Endodermal cell (in vitro differentiated cells): Measurements from ENCODE around the gene RAC2. TPM values are rescaled to one million over a fixed set of nuclear protein-coding genes. Genes with fewer than 3 reads are reported as not detected.

ENCODE experiments used
- DNase-seq: peaks from one replicate; pipeline ENCODE4 v3.0.0-alpha.2; 2017
- H3K27ac ChIP-seq: 2 replicates; pipeline ENCODE4 v1.5.1; 2013; ENCODE audit warnings: mild to moderate bottlenecking, low read depth, low read length, moderate library complexity
- H3K27me3 ChIP-seq: 2 replicates; pipeline ENCODE4 v1.6.1; 2013; ENCODE audit warnings: mild to moderate bottlenecking, low read length, moderate library complexity; ENCODE audit not compliant: insufficient read depth, control insufficient read depth, poor library complexity, severe bottlenecking
- H3K36me3 ChIP-seq: 2 replicates; pipeline ENCODE4 v1.7.0; 2013; ENCODE audit warnings: mild to moderate bottlenecking, low read length, moderate library complexity; ENCODE audit not compliant: control insufficient read depth, insufficient read depth
- H3K4me1 ChIP-seq: one replicate; pipeline ENCODE4 v1.7.0; 2013; ENCODE audit warnings: low read length; ENCODE audit not compliant: control insufficient read depth, insufficient read depth
- H3K4me3 ChIP-seq: 2 replicates; pipeline ENCODE4 v1.5.1; 2013; ENCODE audit warnings: mild to moderate bottlenecking, low read length, moderate library complexity
- H3K9ac ChIP-seq: 2 replicates; pipeline ENCODE4 v1.6.1; 2013; ENCODE audit warnings: mild to moderate bottlenecking, low read length, moderate library complexity; ENCODE audit not compliant: poor library complexity, severe bottlenecking; ENCODE audit errors: extremely low read depth
- H3K9me3 ChIP-seq: 2 replicates; pipeline ENCODE4 v1.6.1; 2013; ENCODE audit warnings: mild to moderate bottlenecking, low read length, moderate library complexity; ENCODE audit not compliant: control insufficient read depth
- H3K27ac Mint-ChIP-seq: 2 replicates; pipeline ENCODE4 v1.8.0; 2020; ENCODE audit warnings: mixed read lengths
- H3K27me3 Mint-ChIP-seq: 2 replicates; pipeline ENCODE4 v1.8.0; 2021; ENCODE audit warnings: mild to moderate bottlenecking, mixed read lengths; ENCODE audit not compliant: insufficient read depth
- H3K36me3 Mint-ChIP-seq: 2 replicates; pipeline ENCODE4 v1.8.0; 2020; ENCODE audit warnings: low read depth, mixed read lengths
- H3K4me1 Mint-ChIP-seq: 2 replicates; pipeline ENCODE4 v1.8.0; 2020; ENCODE audit warnings: mixed read lengths
- H3K4me3 Mint-ChIP-seq: 2 replicates; pipeline ENCODE4 v1.8.0; 2020; ENCODE audit warnings: mild to moderate bottlenecking, moderate library complexity, mixed read lengths
- H3K9me3 Mint-ChIP-seq: 2 replicates; pipeline ENCODE4 v1.8.0; 2020; ENCODE audit warnings: mild to moderate bottlenecking, mixed read lengths
- CTCF ChIP-seq: fragments of 200-600 bp; sonication (generic); conservative IDR thresholded peaks from 2 replicates; pipeline ENCODE4 v1.5.0; 2021; ENCODE audit warnings: antibody characterized with exemption, mild to moderate bottlenecking
- WGBS, 2 experiments: methylation state at CpG; one replicate each; pipeline versions ENCODE4 v1.1.5 to v1.1.7; 2013; ENCODE audit warnings: missing lambda C conversion rate in 2 of 2, mixed read lengths in 1 of 2; ENCODE audit not compliant: insufficient coverage in 1 of 2, insufficient read length in 1 of 2; 5-methylcytosine and 5-hydroxymethylcytosine counted together
- total RNA-seq, 2 donors: library from RNA; stranded (reverse); fragmentation: NEBNext Ultra II Directional in 1 of 2; extraction: Animal tissue kit (Norgen Biotek cat#: 25700) in 1 of 2; gene quantifications; 2 replicates in 1 of 2; 3 replicates in 1 of 2; pipeline ENCODE4 v1.2.1, GENCODE V29; 2021

The RAC2 gene
- total RNA-seq, 2 donors from 2014 or later: 4.5 to 5.6 TPM

- 59 to 91% methylated on average over 1 to 2 of the region's 2 CpGs for WGBS, 2 experiments
- no peak for DNase-seq
- Mint-ChIP-seq H3K4me3 (no peak overlapping the region), H3K36me3 (peaks cover 27% of the 10 kb centered on the region), H3K27me3 (no peaks in the 10 kb centered on the region), H3K27ac (no peak overlapping the region), H3K4me1 (peaks cover 38% of the 10 kb centered on the region), H3K9me3 (peaks cover 40% of the 10 kb centered on the region)
- peak overlapping the region; percentile 71 for H3K4me3 ChIP-seq
- H3K4me1 ChIP-seq: peaks cover 32% of the 10 kb centered on the region
- H3K36me3 ChIP-seq: no peaks in the 10 kb centered on the region
- H3K27me3 ChIP-seq: no peaks in the 10 kb centered on the region
- peaks cover 38% of the 10 kb centered on the region for H3K9me3 ChIP-seq
- H3K9ac ChIP-seq: no peak overlapping the region
- TF ChIP-seq CTCF: no peak
- H3K27ac ChIP-seq: no peak overlapping the region
Observed at GRCh38 chr22:37192204-37192603, 51.9 kb downstream of the RAC2 start.

GRCh38 chr22:37190262-37190780 is 53.7 kb downstream of the RAC2 start:
- Histone ChIP-seq H3K36me3 (no peaks in the 10 kb centered on the region), H3K4me1 (peaks cover 23% of the 10 kb centered on the region), H3K27me3 (no peaks in the 10 kb centered on the region), H3K9me3 (peaks cover 38% of the 10 kb centered on the region), H3K9ac (no peak overlapping the region), H3K4me3 (peak overlapping the region; percentile 19), H3K27ac (no peak overlapping the region)
- WGBS, 2 experiments: 89 to 95% methylated on average over 3 to 4 of the region's 4 CpGs
- H3K4me3 Mint-ChIP-seq: no peak overlapping the region
- H3K9me3 Mint-ChIP-seq: peaks cover 40% of the 10 kb centered on the region
- H3K27me3 Mint-ChIP-seq: no peaks in the 10 kb centered on the region
- H3K27ac Mint-ChIP-seq: no peak overlapping the region
- H3K36me3 Mint-ChIP-seq: peaks cover 27% of the 10 kb centered on the region
- no peak for TF ChIP-seq CTCF
- peaks cover 34% of the 10 kb centered on the region for H3K4me1 Mint-ChIP-seq
- DNase-seq: no peak

GRCh38 chr22:37188901-37189466 is 55.1 kb downstream of the RAC2 start:
- no peak for TF ChIP-seq CTCF
- H3K36me3 ChIP-seq: no peaks in the 10 kb centered on the region
- peaks cover 30% of the 10 kb centered on the region for H3K9me3 ChIP-seq
- H3K27me3 ChIP-seq: no peaks in the 10 kb centered on the region
- H3K4me3 ChIP-seq: peak overlapping the region; percentile 82
- Mint-ChIP-seq H3K27ac (peak overlapping the region; percentile 88), H3K9me3 (peaks cover 29% of the 10 kb centered on the region), H3K27me3 (no peaks in the 10 kb centered on the region), H3K36me3 (peaks cover 18% of the 10 kb centered on the region), H3K4me1 (peaks cover 34% of the 10 kb centered on the region), H3K4me3 (peak overlapping the region; percentile 65)
- peak; percentile 79 for DNase-seq
- 22 to 78% methylated on average over 1 of the region's 2 CpGs for WGBS, 2 experiments
- H3K4me1 ChIP-seq: peaks cover 23% of the 10 kb centered on the region
- H3K9ac ChIP-seq: peak overlapping the region; percentile 50
- peak overlapping the region; percentile 85 for H3K27ac ChIP-seq
